NCI-H2196 treated with DMSO at 0.1 percent for 48 hours (cell line): Measurements from ENCODE around the gene PALB2.
"Not testable (repeated sequence)": the region's sequence is repeated elsewhere in the genome, so short reads cannot be mapped to it uniquely, and the experiment has no call there.

Source experiments
- DNase-seq: peaks from one replicate; lab custom pipeline; 2025; ENCODE audit not compliant: unreplicated experiment; lab: John Stamatoyannopoulos, UW

PALB2 gene

GRCh38 chr16:23584186-23585076, 56.7 kb downstream of the PALB2 start:
- no peak for DNase-seq

GRCh38 chr16:23583271-23583670, 57.8 kb downstream of the PALB2 start:
- DNase-seq = not testable (repeated sequence)

- DNase-seq = no peak
Observed at GRCh38 chr16:23581764-23582163, 59.3 kb downstream of the PALB2 start.

DNA sequence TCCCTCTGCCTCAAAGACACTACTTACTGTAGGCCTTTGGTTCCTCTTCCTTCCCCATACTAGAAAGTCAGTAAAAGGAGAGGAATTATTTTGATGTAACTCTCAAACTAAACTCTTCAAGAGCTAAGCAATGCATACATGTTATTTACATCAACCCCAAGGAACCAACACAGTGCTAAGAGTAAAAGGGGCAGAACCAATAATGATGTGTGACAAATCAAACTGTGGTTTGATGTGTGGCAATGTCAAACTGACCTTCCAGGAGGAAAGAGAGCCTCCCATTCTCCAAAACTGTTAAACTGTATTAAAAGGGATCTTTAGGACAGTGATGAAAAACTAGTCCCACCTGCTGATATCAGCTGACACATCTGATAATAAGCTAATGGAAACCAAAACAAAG, 60.7 kb downstream of the PALB2 start:
- DNase-seq = no peak

GRCh38 chr16:23579371-23579770, 61.7 kb downstream of the PALB2 start:
- DNase-seq = no peak

DNA sequence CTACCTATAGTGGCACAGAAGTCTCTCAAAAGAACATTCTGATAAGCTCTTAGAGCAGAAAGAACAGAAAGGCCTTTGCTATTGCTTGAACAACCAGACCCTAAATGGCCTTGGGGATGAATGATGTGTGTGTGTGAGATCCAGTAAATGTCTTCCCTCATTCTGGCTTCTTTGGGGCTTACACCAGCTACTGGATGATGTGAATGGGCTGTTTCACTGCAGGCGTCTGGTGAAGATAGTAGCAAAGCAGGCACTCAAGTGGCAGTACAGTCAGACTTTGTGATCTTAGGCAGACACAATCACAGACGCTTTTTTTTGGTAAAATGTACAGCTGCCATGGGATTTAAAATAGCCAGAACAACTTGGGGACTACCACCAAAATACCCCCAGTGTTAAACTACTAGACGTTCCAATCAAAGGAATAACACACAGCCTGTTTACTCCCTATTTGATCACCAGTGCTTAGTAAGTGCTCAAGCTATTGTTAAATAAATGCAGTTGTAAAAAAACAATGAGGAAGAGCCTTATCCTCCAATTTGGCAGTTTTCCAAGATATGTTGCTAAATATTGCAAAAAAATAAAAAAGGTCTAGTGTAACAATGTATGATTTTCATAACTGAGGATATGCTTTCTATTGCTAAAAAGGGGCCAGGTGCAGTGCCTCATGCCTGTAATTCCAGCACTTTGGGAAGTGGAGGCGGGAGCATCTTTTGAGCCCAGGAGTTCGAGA, 62.8 kb downstream of the PALB2 start:
- DNase-seq = no peak

- no peak for DNase-seq
Observed at GRCh38 chr16:23577493-23577892, 63.6 kb downstream of the PALB2 start.

GRCh38 chr16:23575834-23576233, 65.3 kb downstream of the PALB2 start:
- DNase-seq = no peak

GRCh38 chr16:23573817-23574216, 67.3 kb downstream of the PALB2 start:
- DNase-seq = no peak

DNA sequence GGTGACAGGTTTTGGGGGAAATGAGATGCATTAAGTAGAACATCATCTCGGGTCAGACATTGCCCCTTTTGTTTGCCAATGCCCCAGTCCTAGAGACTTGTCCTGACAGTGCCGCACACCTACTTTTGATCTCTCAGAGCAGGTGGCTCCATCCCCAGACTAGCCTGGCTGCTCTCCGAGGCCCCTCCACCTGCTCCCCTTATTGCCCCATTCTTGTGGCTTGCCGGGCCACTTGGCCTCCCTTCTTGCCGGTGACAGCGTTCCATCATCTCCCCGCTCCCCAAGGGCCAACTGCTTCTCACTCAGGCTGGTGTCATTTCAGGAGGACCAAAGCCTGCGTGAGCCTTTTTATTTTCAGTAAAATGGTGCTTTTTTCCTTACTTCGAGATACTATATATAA, 68.7 kb downstream of the PALB2 start:
- no peak for DNase-seq

- no peak for DNase-seq
Observed at GRCh38 chr16:23571895-23572294, 69.2 kb downstream of the PALB2 start.

DNA sequence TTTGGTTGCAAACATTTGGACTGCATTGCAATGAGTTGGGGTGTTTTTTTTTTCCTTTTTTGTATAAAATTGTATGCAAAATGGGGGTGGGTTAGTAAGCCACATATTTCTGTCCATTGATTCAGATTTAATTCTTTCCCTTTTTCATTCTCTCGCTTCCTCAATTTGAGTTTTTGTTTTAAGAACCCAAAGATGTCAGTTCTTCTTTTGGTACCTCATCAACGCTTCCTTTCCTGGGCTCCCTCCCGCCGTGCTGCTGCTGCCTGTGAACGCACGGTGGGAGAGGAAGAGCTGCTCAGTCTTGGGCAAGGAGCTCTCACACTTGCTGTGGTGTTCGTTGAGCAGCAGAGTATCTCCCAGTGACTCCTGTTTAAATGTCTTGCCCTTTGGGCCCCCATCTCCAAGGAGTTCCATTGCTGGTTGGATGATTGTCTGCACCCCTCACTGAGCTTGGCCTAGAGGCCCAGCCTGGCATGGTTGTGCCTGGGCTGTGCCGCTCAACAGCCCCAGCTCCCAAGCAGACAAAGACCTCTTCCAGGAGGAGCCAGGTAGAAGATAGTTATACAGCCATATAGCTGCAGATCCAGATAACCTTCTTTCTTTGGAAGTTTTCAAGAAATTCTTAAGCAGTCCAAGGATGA, 70.0 kb downstream of the PALB2 start:
- no peak for DNase-seq

GRCh38 chr16:23567602-23568001, 73.5 kb downstream of the PALB2 start:
- DNase-seq = no peak

DNA sequence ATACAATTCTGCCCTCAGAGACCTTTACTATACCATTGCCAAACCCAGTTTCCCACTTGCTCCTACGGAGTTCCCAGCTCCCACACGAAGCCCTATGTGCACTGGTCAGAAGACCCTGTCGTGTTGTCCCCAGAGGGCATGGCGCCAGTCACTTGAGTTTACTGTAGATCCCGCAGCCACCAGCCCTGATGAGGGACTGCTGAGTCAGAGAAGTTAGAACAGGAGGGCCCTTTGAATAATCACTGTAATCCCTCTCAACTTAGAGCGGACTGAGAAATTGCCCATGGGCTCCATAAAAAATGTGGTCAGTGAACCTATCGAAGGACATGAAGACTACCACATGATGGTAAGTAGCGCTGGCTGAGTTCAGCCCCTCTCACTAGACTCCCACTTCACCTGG, 74.4 kb downstream of the PALB2 start:
- DNase-seq = no peak

DNA sequence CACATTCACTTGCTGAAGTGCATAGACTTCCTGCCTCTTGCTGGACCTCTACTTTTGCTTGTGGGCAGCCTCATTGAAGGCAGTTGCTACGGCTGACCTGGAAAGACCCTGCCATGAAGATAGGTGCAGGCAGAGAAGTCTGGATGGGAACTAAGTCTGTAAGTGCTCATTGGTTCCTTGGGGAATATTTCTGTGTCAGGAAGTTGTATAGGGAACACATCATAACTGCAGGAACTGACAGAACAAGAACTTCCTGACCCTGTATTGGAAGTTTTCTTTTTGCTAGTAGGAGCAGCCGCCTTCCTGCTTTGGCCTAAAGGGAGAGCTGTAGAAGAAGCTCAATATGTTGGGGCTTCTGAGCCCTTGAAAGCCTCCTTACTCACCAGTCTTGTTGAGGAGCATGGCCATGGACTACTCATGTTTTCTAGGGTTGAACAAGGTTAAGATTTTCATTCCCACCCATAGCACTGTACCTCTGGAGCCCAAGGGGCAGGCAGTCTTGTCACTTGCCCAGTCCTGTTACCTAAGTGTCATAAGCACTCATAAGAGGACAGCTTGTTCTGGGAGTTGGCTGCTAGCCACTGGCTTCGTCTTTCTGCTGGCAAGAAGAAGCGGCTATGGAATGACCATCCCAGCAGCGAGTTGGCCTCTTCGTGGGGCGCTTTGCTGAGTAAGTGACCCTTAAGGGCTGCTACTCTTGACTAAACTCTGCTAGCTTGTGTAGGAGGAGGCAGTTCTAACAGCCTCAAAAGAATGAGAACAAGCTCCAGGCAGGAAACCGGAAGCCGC, 76.3 kb downstream of the PALB2 start:
- DNase-seq = no peak

DNA sequence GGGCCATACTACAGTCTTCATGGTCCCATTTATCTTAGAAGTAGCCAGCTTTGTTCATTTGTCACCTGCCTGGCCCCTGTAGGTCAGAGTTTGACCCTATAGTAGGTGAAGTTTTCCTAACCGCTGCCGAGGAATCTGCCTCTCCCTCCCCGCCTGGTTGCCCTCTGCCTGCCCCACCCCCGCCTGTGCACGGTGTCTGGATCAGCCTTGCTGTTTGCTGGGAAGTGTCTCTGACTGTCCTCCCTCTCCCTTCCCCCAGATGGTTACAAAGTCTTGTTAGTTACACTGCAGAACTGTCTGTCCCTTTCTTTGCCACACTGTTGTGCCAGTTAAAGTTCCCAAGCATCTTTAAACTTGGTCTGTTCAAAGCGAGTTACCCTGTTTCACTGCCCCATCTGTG, 77.9 kb downstream of the PALB2 start:
- DNase-seq = no peak

GRCh38 chr16:23562505-23562904, 78.6 kb downstream of the PALB2 start:
- DNase-seq = no peak

DNA sequence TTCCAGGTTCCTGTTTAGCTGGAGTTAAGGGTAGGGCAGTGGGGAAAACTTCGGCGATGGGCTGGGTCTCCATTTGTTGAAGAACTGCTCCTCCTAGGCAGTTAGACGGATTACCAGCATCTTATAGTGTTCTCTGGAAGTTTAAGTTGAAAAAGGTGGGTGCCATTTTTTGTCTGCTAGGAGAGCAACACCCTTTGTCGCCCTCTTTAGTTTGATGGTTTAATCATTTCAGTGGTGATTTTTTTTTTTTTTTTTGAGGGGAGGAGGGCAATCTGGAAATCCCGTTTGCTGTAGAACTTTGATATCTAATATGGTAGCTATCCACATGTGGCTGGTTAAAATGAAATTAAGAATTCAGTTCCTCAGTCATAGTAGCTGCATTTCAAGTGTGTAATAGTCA, 79.5 kb downstream of the PALB2 start:
- DNase-seq = no peak

DNA sequence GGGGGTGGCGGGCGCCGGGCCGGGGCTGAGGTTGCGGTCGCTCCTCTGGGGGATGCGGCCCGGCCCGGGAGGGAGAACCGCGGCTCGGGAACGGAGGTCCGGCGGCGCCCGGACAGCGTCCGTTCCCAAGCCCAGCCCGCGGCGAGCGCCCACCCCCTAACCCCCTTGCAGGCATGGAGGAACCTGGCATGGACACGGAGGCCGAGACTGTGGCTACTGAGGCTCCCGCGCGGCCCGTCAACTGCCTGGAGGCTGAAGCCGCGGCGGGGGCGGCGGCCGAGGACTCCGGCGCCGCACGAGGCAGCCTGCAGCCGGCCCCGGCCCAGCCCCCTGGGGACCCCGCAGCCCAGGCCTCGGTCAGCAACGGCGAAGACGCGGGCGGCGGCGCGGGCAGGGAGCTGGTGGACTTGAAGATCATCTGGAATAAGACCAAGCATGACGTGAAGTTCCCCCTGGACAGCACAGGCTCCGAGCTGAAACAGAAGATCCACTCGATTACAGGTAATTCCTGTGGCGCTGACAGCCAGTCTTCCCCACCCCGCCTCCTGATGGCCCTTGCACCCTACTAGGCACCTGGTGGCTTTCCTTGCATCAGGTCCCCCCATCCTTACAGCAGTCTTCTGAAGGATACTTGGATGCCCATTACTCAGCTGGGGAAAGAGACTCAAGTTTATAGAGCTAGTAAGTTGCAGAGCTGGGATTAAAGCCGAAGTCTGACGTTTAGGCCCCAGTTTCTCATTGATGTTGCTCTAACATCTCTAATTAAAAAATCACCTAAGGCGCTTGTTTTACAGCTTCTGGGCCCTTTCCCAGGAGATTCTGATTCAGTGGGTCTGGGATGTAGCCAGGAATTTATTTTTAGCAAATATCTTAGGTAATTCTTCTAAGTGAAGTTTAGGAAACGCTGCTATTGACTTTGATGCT, 83.1 kb downstream of the PALB2 start:
- DNase-seq = no peak
